GM18519 (cell line): Measurements from ENCODE around the gene SLC27A1.
A peak's percentile ranks its signal among the peaks of the same experiment; 100 is the strongest.

Experiments
- ATAC-seq: cut with Tn5 transposase; IDR thresholded peaks from one replicate; pipeline ENCODE4 v1.9.1; 2021; ENCODE audit warnings: mild to moderate bottlenecking, moderate library complexity; ENCODE audit not compliant: unreplicated experiment, low FRiP score

Gene SLC27A1

GRCh38 chr19:17470068-17470841 is at the start of gene SLC27A1:
SLC27A1 (plus strand) TSS chr19:17470524; CDS start chr19:17470541, 17 bp downstream.
- ATAC-seq, result peak; percentile 56

DNA sequence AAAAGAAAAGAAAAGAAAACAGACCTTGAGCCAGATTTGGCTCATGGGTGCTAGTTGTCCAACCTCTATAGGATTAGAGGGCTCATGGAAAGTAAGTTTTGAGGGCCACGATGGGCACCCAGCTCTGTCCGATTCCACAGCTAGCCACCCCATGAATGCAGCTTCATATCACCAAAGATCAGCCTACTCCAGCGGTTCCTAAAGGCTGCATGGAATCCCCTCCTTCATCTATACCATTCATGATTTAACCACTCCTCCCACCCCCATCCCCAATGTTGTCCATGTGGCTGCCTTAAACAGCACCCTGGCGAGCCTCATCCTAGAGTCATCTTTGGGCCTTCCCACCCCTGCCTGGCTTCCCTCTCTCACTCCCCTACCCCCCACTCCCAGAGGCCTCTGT is 48.4 kb upstream of the SLC27A1 start:
- no peak for ATAC-seq

DNA sequence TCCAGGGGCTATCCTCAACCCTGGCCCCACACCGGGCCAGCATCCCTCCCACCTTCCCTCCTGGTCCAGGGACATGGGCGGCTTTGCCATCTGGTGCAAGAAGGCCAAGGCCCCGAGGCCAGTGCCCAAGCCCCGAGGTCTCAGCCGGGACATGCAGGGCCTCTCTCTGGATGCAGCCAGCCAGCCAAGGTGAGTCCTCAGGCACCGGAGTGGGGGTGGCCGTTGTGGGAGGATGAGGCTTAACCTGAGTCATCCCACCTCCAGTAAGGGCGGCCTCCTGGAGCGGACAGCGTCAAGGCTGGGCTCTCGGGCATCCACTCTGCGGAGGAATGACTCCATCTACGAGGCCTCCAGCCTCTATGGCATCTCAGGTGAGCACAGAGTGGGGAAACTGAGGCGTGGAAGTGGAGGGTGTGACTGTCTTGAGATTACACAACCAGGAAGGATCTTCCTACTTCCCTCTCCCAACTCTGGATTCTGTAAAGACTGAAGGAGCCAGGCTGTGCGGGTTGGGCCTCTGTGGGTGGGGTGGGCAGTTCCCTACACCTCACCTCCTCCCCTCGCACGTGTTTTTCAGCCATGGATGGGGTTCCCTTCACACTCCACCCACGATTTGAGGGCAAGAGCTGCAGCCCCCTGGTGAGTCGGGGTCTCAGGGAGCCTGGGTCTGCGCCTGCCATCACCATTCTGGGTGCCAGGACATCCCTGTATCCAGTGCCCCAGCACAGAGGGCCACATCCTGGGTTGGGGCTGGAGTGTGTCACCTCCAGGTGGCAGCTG is 46.7 kb upstream of the SLC27A1 start:
- no peak for ATAC-seq

GRCh38 chr19:17424743-17425365 is 45.5 kb upstream of the SLC27A1 start:
- ATAC-seq, result no peak

GRCh38 chr19:17429641-17430113 is 40.6 kb upstream of the SLC27A1 start:
- ATAC-seq, result no peak

- ATAC-seq, result no peak
Observed at GRCh38 chr19:17431417-17431816, 38.9 kb upstream of the SLC27A1 start.

GRCh38 chr19:17435218-17435617 is 35.1 kb upstream of the SLC27A1 start:
- no peak for ATAC-seq

DNA sequence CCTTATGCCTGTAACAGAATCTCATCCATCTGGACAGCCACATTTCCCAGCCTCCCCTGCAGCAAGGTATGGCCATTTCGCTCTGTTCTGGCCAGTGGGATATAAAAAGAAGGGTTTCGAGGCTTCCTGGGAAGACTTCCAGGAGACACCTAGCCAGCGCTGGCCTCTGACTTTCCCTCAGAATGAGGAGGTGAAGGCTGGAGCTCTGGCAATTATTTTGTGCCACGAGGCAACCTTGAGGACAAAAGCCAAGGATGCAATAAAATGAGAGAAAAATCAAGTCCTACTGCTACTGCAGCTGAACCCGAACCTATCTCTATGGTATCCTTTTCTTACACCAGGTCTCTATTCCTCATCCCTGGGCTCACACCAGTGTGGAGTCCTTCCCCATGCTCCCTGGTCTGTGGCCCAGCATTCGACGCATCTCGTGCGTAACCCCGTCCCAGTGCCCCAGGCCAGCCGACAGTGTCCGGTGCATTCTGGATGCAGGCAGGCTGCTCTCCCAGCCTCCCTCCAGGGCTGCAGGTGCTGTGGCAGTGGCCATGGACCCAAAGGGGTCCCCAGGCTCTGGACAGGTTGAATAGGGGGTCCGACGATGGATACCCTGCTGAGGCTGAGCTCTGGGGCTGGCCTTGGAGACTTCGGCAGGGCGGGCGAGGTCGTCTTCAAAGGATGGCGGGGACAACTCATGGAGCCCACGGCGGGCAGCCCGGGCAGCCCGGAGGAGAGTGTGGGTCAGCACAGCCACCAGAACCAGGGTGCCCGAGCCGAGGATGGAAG is 34.0 kb upstream of the SLC27A1 start:
- no peak for ATAC-seq

DNA sequence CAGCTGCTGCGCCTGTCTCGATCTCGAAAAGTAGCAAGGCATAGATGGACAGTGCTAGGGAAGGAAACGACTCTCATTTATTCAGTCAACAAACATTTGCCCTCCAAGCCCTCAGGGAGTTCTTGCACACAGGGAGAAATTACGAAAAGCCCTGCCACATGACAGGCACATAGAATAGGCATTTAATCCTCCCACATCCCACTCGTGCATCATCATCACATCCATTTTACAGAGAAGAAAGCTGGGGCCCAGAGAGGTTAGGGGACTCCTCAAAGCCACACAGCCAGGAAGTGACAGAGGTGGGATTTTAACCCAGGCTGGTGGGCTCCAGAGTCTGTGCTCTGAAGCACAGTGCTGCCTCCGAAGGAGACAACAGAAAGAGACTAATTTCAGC is 33.5 kb upstream of the SLC27A1 start:
- no peak for ATAC-seq

- no peak for ATAC-seq
Observed at GRCh38 chr19:17441241-17442021, 28.9 kb upstream of the SLC27A1 start.

- no peak for ATAC-seq
Observed at GRCh38 chr19:17445526-17446165, 24.7 kb upstream of the SLC27A1 start.

- ATAC-seq, result no peak
Observed at GRCh38 chr19:17447704-17448130, 22.6 kb upstream of the SLC27A1 start.

- no peak for ATAC-seq
Observed at GRCh38 chr19:17448131-17448967, 22.0 kb upstream of the SLC27A1 start, which contains the start of gene TMEM221. TMEM221 (minus strand) TSS chr19:17448668; CDS start chr19:17448462, 206 bp downstream.

DNA sequence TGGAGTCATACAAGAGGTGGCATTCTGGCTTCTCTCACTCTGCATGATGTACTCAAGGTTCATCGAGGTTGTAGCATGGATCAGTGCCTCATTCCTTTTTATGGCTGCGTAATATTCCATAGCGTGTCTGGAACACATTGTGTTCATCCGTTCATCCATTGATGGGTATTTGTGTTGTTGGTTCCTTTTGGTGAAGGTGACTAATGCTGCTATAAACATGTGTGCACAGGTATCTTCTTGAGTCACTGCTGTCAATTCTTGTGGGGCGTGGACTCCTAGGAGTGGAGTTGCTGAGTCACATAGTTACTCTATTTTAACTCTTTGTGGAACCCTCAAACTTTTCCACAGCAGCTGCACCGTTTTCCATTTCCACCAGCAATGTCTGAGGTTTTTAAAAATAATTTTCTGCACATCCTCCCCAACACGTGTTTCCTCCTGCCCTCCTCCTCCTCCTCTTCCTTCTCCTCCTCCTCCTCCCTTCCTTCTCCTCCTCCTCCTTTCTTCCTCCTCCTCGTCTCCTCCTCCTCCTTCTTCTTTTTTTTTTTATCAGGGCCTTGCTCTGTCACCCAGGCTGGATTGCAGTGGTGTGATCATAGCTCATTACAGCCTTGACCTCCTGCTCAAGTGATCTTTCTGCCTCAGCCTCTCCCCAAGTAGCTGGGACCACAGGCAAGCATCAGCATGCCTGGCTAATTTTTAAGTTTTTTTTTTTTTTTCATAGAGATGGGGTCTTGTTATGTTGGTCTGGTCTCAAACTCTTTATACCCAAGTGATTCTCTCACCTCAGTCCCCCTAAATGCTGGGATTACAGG is 19.9 kb upstream of the SLC27A1 start:
- ATAC-seq, result no peak

DNA sequence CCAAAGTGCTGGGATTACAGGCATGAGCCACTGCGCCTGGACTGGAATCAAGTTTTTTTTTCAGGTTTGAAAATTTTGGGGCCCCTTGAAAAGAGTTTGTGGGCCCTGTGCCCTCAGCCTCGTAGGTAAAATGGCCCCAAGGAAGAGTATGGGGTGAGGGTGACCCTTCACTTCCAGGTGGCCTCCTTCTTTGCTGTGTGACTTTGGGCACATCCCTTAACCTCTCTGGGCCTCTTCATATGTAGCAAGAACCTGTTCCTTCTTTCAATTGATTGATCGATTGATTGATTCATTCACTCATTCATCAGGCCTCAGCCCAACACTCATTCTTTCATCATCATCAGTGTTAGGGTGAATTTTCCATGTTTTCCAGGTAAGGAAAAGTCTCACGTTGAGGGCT is 18.5 kb upstream of the SLC27A1 start:
- no peak for ATAC-seq

GRCh38 chr19:17454576-17455071 is 15.7 kb upstream of the SLC27A1 start:
- no peak for ATAC-seq
